ENCODE data around the gene FIG4. TPM values are rescaled to one million over a fixed set of nuclear protein-coding genes. Genes with fewer than 3 reads are reported as not detected.

Gene FIG4
- polyA plus RNA-seq, 4 donors, result 20.1 to 28.3 (median 25.4) TPM

Other genes starting within 250 kb of the FIG4 start
- gene MICAL1, start 235.5 kb upstream of the FIG4 start, polyA plus RNA-seq (ENCODE audit: insufficient read length in 4 of 4), result 10 to 100 TPM; 19.1 to 45.9 (median 23.7) TPM
- gene ZBTB24, start 208.1 kb upstream of the FIG4 start, polyA plus RNA-seq (ENCODE audit: insufficient read length in 4 of 4), result 10 to 100 TPM in 3 of 4 donors, 1 to 10 TPM in 1; 5.4 to 16.1 (median 15.3) TPM
- gene AK9, start 94 bp upstream of the FIG4 start, polyA plus RNA-seq (ENCODE audit: insufficient read length in 4 of 4), result 10 to 100 TPM in 3 of 4 donors, 1 to 10 TPM in 1; 7.2 to 13.4 (median 12.0) TPM

Measured in left renal pelvis (tissue), 4 donors.